ENCODE data around the gene XRRA1. TPM values are rescaled to one million over a fixed set of nuclear protein-coding genes. Genes with fewer than 3 reads are reported as not detected.
"Not testable (repeated sequence)": the region's sequence is repeated elsewhere in the genome, so short reads cannot be mapped to it uniquely, and the experiment has no call there.

The XRRA1 gene
- total RNA-seq, result 10 to 100 TPM; 13.9 to 14.5 TPM

- DNase-seq (ENCODE audit: low spot score in 2 of 2), result peak; percentile 95 to 98
- Mint-ChIP-seq H3K36me3 (peaks cover 27 to 28% of the 10 kb centered on the region in 2 donors), H3K9me3 (no peaks in the 10 kb centered on the region), H3K27ac (peak within 1 kb of the TSS; percentile 96 to 97)
- peak; percentile 99 to 100 for ATAC-seq
Observed at GRCh38 chr11:74948898-74949752, at the start of gene XRRA1, which contains the start of gene SPCS2. XRRA1 (minus strand) TSS chr11:74949091; CDS start chr11:74940878, 8,213 bp downstream. SPCS2 (plus strand) TSS chr11:74949266; CDS start chr11:74949286, 20 bp downstream.

GRCh38 chr11:74992852-74993251 lies 44.0 kb upstream of the XRRA1 start:
- DNase-seq (ENCODE audit: low spot score in 2 of 2), result no peak
- Mint-ChIP-seq H3K9me3 (no peaks in the 10 kb centered on the region), H3K36me3 (peaks cover 7% of the 10 kb centered on the region in 2 donors), H3K27ac (no peak overlapping the region)
- no peak for ATAC-seq

- DNase-seq (ENCODE audit: low spot score in 2 of 2), result no peak
- ATAC-seq, result no peak
- Mint-ChIP-seq H3K36me3 (peaks cover 7% of the 10 kb centered on the region in 2 donors), H3K27ac (peak overlapping the region; percentile 20 to 32), H3K9me3 (no peaks in the 10 kb centered on the region)
Observed at GRCh38 chr11:74990941-74991340, 42.0 kb upstream of the XRRA1 start.

- peak overlapping the region; percentile 20 to 32 for H3K27ac Mint-ChIP-seq
- not testable (repeated sequence) for ATAC-seq; H3K9me3 Mint-ChIP-seq; H3K36me3 Mint-ChIP-seq; DNase-seq (ENCODE audit: low spot score in 2 of 2)
Observed at GRCh38 chr11:74990150-74990549, 41.3 kb upstream of the XRRA1 start.

GRCh38 chr11:74989260-74989638 lies 40.4 kb upstream of the XRRA1 start:
- DNase-seq (ENCODE audit: low spot score in 2 of 2) (peak in 1 of 2 donors; percentile 5), ATAC-seq (peak in 1 of 2 donors; percentile 20)
- Mint-ChIP-seq H3K36me3 (peaks cover 7% of the 10 kb centered on the region in 2 donors), H3K27ac (peak overlapping the region; percentile 89 to 92), H3K9me3 (no peaks in the 10 kb centered on the region)

GRCh38 chr11:74988541-74989259 lies 39.8 kb upstream of the XRRA1 start, which contains the start of gene NEU3:
NEU3 (plus strand) TSS chr11:74988933; CDS start chr11:74989061, 128 bp downstream.
- DNase-seq (ENCODE audit: low spot score in 2 of 2), result peak; percentile 77 to 78
- Mint-ChIP-seq H3K27ac (peak within 1 kb of the TSS; percentile 89 to 92), H3K36me3 (peaks cover 7% of the 10 kb centered on the region in 2 donors), H3K9me3 (no peaks in the 10 kb centered on the region)
- peak; percentile 97 for ATAC-seq

GRCh38 chr11:74984730-74985129 lies 35.8 kb upstream of the XRRA1 start:
- Mint-ChIP-seq H3K27ac (no peak overlapping the region), H3K36me3 (peaks cover 16 to 20% of the 10 kb centered on the region in 2 donors), H3K9me3 (no peaks in the 10 kb centered on the region)
- ATAC-seq (no peak), DNase-seq (ENCODE audit: low spot score in 2 of 2) (no peak)

- ATAC-seq (no peak), DNase-seq (ENCODE audit: low spot score in 2 of 2) (no peak)
- Mint-ChIP-seq H3K9me3 (no peaks in the 10 kb centered on the region), H3K27ac (no peak overlapping the region), H3K36me3 (peaks cover 11 to 16% of the 10 kb centered on the region in 2 donors)
Observed at GRCh38 chr11:74984070-74984469, 35.2 kb upstream of the XRRA1 start.

- Mint-ChIP-seq H3K27ac (no peak overlapping the region), H3K36me3 (peaks cover 10 to 15% of the 10 kb centered on the region in 2 donors), H3K9me3 (no peaks in the 10 kb centered on the region)
- DNase-seq (ENCODE audit: low spot score in 2 of 2), result no peak
- ATAC-seq, result no peak
Observed at GRCh38 chr11:74981888-74982287, 33.0 kb upstream of the XRRA1 start.

GRCh38 chr11:74980634-74981033 lies 31.7 kb upstream of the XRRA1 start:
- no peak for DNase-seq (ENCODE audit: low spot score in 2 of 2)
- Mint-ChIP-seq H3K9me3 (no peaks in the 10 kb centered on the region), H3K27ac (no peak overlapping the region), H3K36me3 (peaks cover 10 to 15% of the 10 kb centered on the region in 2 donors)
- ATAC-seq, result no peak

- ATAC-seq (no peak), DNase-seq (ENCODE audit: low spot score in 2 of 2) (no peak)
- H3K9me3 Mint-ChIP-seq, result no peaks in the 10 kb centered on the region
- peaks cover 21 to 28% of the 10 kb centered on the region in 2 donors for H3K36me3 Mint-ChIP-seq
- H3K27ac Mint-ChIP-seq, result no peak overlapping the region
Observed at GRCh38 chr11:74978041-74978440, 29.1 kb upstream of the XRRA1 start.

- Mint-ChIP-seq H3K36me3 (peaks cover 5 to 19% of the 10 kb centered on the region in 2 donors), H3K9me3 (no peaks in the 10 kb centered on the region), H3K27ac (peak overlapping the region in 1 of 2 donors; percentile 34)
- ATAC-seq, result no peak
- no peak for DNase-seq (ENCODE audit: low spot score in 2 of 2)
Observed at GRCh38 chr11:74971424-74971823, 22.5 kb upstream of the XRRA1 start.

- no peak overlapping the region for H3K27ac Mint-ChIP-seq
- ATAC-seq (no peak), DNase-seq (ENCODE audit: low spot score in 2 of 2) (no peak)
- H3K36me3 Mint-ChIP-seq, result peaks cover 5 to 19% of the 10 kb centered on the region in 2 donors
- H3K9me3 Mint-ChIP-seq, result no peaks in the 10 kb centered on the region
Observed at GRCh38 chr11:74970852-74971395, 22.0 kb upstream of the XRRA1 start.

- no peak overlapping the region for H3K27ac Mint-ChIP-seq
- DNase-seq (ENCODE audit: low spot score in 2 of 2) (no peak), ATAC-seq (no peak)
- no peaks in the 10 kb centered on the region for H3K9me3 Mint-ChIP-seq
- H3K36me3 Mint-ChIP-seq, result no peaks in the 10 kb centered on the region
Observed at GRCh38 chr11:74966651-74967050, 17.8 kb upstream of the XRRA1 start.

GRCh38 chr11:74960128-74960527 lies 11.2 kb upstream of the XRRA1 start:
- not testable (repeated sequence) for DNase-seq (ENCODE audit: low spot score in 2 of 2); H3K9me3 Mint-ChIP-seq; ATAC-seq; H3K36me3 Mint-ChIP-seq; H3K27ac Mint-ChIP-seq

- H3K36me3 Mint-ChIP-seq, result no peaks in the 10 kb centered on the region
- DNase-seq (ENCODE audit: low spot score in 2 of 2), result no peak
- no peak for ATAC-seq
- no peak overlapping the region for H3K27ac Mint-ChIP-seq
- no peaks in the 10 kb centered on the region for H3K9me3 Mint-ChIP-seq
Observed at GRCh38 chr11:74957937-74958629, 9.2 kb upstream of the XRRA1 start.

All from activated naive CD4-positive, alpha-beta T cell treated with anti-CD3 and anti-CD28 coated beads, Interleukin-2, amount 50 U/mL, for 72 hours (primary cell).